ENCODE data around the gene PDE9A. TPM values are rescaled to one million over a fixed set of nuclear protein-coding genes. Genes with fewer than 3 reads are reported as not detected.

The PDE9A gene
- polyA plus RNA-seq, 2 of the 4 experiments (the other 2 are of a cell fraction), result 1.3 to 3.1 TPM

GRCh38 chr21:42757826-42758655 is 104.6 kb downstream of the PDE9A start:
- no peak overlapping the region for H3K4me3 ChIP-seq
- ChIA-PET POLR2A (no interaction called here), CTCF (no interaction called here)
- no peak for DNase-seq (ENCODE audit: low read depth in 1 of 2, low spot score in 1 of 2)
- no peak overlapping the region for H3K4me2 ChIP-seq
- ATAC-seq, result no peak
- FAIRE-seq, result no peak
- H3K4me1 ChIP-seq, result no peaks in the 10 kb centered on the region
- no peaks in the 10 kb centered on the region for H3K9me3 ChIP-seq
- TF ChIP-seq JUNB (IDR thresholded peaks at IDR 0.05) (no peak), POLR2A (IDR thresholded peaks at IDR 0.05; ENCODE audit: low read length) (no peak), FOSL2 (IDR thresholded peaks at IDR 0.05) (no peak), FOSL2 (CRISPR knock-in tag; IDR thresholded peaks at IDR 0.05) (no peak), FOSB (CRISPR knock-in tag; IDR thresholded peaks at IDR 0.05) (no peak), PHF8 (IDR thresholded peaks at IDR 0.05; ENCODE audit: borderline replicate concordance, low read depth) (no peak), ZNF302 (CRISPR knock-in tag; IDR thresholded peaks at IDR 0.05) (no peak), ZSCAN20 (CRISPR knock-in tag; IDR thresholded peaks at IDR 0.05) (no peak), KDM1A (IDR thresholded peaks at IDR 0.05; ENCODE audit: low read depth) (no peak), ATOH8 (CRISPR knock-in tag; IDR thresholded peaks at IDR 0.05; ENCODE audit: low read depth) (no peak)
- 87% methylated on average over 17 of the region's 17 CpGs for WGBS (ENCODE audit: missing lambda C conversion rate)
- no peak overlapping the region for H3K27ac ChIP-seq

- FAIRE-seq (no peak), DNase-seq (ENCODE audit: low read depth in 1 of 2, low spot score in 1 of 2) (no peak), ATAC-seq (no peak)
- no peak overlapping the region for H3K4me3 ChIP-seq
- no peaks in the 10 kb centered on the region for H3K4me1 ChIP-seq
- H3K9me3 ChIP-seq, result no peaks in the 10 kb centered on the region
- CTCF ChIA-PET, result no interaction called here
- TF ChIP-seq HMGXB4 (CRISPR knock-in tag; IDR thresholded peaks at IDR 0.05; ENCODE audit: borderline replicate concordance), result no peak
- TF ChIP-seq HOXB13 (CRISPR knock-in tag; IDR thresholded peaks at IDR 0.05; ENCODE audit: low read depth), result no peak
- no peak for TF ChIP-seq SMC3 (IDR thresholded peaks at IDR 0.05)
- no peak for TF ChIP-seq TP53 (CRISPR knock-in tag; IDR thresholded peaks at IDR 0.05)
- no peak for TF ChIP-seq HEYL (CRISPR knock-in tag; IDR thresholded peaks at IDR 0.05)
- no peak for TF ChIP-seq CBX2 (IDR thresholded peaks at IDR 0.05; ENCODE audit: borderline replicate concordance, low read depth)
- TF ChIP-seq CEBPB (IDR thresholded peaks at IDR 0.05), result no peak
- TF ChIP-seq ZSCAN20 (CRISPR knock-in tag; IDR thresholded peaks at IDR 0.05), result no peak
- TF ChIP-seq MAX (IDR thresholded peaks at IDR 0.05), result no peak
- TF ChIP-seq ESRRA (IDR thresholded peaks at IDR 0.05; ENCODE audit: borderline replicate concordance, low read length), result no peak
- no peak for TF ChIP-seq EHMT2 (IDR thresholded peaks at IDR 0.05; ENCODE audit: low read depth)
- no peak for TF ChIP-seq FOXS1 (CRISPR knock-in tag; IDR thresholded peaks at IDR 0.05)
- TF ChIP-seq REST (IDR thresholded peaks at IDR 0.05), result no peak
- no peak for TF ChIP-seq GATA3 (IDR thresholded peaks at IDR 0.05; ENCODE audit: borderline replicate concordance)
- no peak for TF ChIP-seq POLR2A (IDR thresholded peaks at IDR 0.05; ENCODE audit: low read length)
- TF ChIP-seq SREBF2 (IDR thresholded peaks at IDR 0.05), result no peak
- TF ChIP-seq BHLHE40 (IDR thresholded peaks at IDR 0.05; ENCODE audit: low read depth, low read length), result no peak
- no peak for TF ChIP-seq ZFP36 (IDR thresholded peaks at IDR 0.05; ENCODE audit: borderline replicate concordance, partially characterized antibody)
- no peak for TF ChIP-seq RAD21 (conservative IDR thresholded peaks at IDR 0.05 in 1 of 2, IDR thresholded peaks at IDR 0.05 in 1 of 2)
- TF ChIP-seq JUN (IDR thresholded peaks at IDR 0.05), result no peak
- POLR2A ChIA-PET, result no interaction called here
- no peak overlapping the region for H3K27ac ChIP-seq
- H3K4me2 ChIP-seq, result no peak overlapping the region
- 58% methylated on average over 9 of the region's 20 CpGs for WGBS (ENCODE audit: missing lambda C conversion rate)
These were observed 105.5 kb downstream of the PDE9A start for GRCh38 chr21:42758721-42759593.

Data from A549 (cell line).